Suppressor macrophage (primary cell): ENCODE data around the gene PRCC.
"Not testable (repeated sequence)": the region's sequence is repeated elsewhere in the genome, so short reads cannot be mapped to it uniquely, and the experiment has no call there.

Experiments used
- DNase-seq, 4 experiments: peaks; one replicate each; pipeline ENCODE4 v3.0.0-alpha.2; 2020 to 2022

PRCC gene

DNA sequence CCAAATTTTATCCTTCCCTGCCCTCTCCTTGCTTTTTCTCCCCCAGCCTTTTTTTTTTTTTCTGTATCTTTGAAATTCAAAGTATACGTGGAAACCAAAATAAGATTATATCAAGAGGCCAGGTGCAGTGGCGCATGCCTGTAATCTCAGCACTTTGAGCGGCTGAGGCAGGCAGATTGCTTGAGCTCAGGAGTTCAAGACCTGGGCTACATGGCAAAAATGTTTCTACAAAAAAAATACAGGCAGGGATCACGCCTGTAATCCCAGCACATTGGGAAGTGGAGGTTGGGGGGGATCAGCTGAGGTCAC is 6.6 kb upstream of the PRCC start:
- no peak for DNase-seq

DNA sequence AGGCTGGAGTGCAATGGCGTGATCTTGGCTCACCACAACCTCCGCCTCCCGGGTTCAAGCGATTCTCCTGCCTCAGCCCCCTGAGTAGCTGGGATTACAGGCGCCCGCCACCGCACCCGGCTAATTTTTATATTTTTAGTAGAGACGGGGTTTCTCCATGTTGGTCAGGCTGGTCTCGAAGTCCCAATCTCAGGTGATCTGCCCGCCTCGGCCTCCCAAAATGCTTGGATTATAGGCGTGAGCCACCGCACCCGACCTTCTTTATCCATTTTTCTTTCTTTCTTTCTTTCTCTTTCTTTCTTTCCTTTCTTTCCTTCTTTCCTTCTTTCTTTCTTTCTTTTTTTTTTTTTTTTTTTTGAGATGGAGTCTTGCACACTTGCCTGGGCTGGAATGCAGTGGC is 2.2 kb upstream of the PRCC start:
- not testable (repeated sequence) for DNase-seq

- peak in 3 of 4 experiments; percentile 47 to 68 (median 48) for DNase-seq
Measured at GRCh38 chr1:156765666-156766065, 1.7 kb upstream of the PRCC start.

DNA sequence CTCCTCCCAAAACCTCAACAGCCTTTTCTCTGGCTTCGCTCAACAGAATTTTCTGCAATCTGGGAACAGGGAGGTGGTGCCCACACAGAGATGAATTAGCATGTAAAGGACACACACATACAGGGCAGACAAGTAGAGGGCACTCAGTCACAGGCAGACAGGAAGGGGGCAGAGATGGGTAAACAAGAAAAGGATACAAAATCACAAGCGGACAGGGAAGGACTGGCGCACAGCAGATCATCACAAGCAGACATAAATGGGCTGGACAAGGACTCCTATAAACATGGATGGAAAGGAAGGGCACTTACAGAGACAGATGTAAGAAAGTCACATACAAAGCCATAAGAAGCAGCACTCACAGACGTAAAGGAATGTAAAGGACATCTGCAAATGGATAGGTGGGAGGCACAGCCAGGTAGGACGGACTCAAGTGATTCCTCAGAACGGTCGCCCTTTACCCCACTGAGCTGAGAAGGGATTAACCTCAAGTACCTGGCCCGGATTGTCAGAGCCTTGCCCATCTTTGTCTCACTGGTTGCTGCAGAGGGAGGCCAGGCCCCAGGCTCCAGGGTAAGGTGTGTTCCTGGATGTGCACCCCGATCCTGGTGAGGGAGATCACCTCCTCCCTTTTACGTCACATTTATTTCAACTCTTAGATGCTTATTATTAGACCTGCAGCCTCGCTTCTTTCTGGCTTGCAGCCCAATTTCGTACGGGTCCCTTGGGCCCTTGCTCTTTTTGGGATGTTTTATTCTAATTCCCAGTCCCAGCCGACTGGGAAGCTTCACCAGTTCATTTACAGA is 836 bp upstream of the PRCC start:
- DNase-seq = no peak

- peak; percentile 33 to 68 (median 42) for DNase-seq
Measured at GRCh38 chr1:156767879-156768604, 707 bp downstream of the PRCC start.

GRCh38 chr1:156768610-156769295 is 1.4 kb downstream of the PRCC start:
- peak in 1 of 4 experiments; percentile 22 for DNase-seq

DNA sequence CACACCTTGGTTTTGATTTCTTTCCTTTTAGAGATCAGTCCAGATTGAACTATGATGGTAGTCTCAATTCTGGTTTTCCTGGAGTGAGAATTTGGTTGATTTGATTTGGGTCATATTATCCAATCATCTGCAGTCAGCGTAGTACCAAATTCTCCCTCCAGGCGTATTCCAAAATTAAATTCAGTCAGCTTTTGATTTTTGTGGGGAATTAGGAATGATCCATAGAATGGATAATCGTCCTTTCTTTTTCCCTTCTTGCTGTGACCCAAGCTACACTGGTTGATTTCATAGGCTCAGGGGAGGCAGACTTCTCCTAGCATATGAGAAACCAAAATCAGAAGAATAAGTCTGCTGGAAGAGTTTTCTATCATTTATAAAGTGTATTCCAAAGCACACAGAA is 4.9 kb downstream of the PRCC start:
- no peak for DNase-seq

GRCh38 chr1:156772728-156773497 is 5.6 kb downstream of the PRCC start:
- no peak for DNase-seq

DNA sequence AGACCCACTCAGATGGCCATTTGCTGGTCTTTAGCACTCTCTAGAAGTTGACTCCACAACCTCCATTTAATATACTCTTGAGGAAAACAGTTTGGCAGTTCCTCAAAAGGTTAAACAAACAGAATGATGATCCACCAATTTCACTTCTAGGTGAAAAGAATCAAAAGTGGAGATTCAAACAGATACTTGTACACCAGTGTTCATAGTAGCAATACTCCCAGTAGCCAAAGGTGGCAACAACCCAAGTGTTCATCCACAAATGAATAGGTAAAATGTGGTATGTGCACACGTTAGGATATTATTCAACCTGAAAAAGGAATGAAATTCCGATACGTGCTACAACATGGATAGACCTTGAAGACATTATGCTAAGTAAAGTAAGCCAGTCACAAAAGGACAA is 6.3 kb downstream of the PRCC start:
- no peak for DNase-seq

GRCh38 chr1:156775799-156776198 is 8.5 kb downstream of the PRCC start:
- no peak for DNase-seq

DNA sequence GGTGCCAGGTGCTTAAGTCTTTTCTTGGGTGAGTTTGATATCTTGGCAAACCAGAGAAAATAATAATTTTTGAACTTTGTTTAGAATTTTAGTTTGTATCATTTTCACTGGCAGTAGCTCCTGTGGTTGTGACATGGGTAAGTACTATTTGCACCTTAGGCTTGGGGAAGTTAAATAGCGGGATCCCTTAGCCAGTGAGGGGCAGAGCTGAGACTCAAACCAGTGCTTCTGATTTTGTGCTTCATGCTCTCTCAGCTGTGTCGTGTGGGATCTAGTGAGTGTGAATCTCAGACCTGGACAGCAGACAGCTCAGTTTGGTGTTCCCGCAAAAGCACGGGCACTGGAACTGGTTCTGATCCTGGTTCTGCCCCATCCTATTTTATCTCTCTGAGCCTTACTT is 9.6 kb downstream of the PRCC start:
- DNase-seq = no peak

- no peak for DNase-seq
Measured at GRCh38 chr1:156777573-156777972, 10.2 kb downstream of the PRCC start.

DNA sequence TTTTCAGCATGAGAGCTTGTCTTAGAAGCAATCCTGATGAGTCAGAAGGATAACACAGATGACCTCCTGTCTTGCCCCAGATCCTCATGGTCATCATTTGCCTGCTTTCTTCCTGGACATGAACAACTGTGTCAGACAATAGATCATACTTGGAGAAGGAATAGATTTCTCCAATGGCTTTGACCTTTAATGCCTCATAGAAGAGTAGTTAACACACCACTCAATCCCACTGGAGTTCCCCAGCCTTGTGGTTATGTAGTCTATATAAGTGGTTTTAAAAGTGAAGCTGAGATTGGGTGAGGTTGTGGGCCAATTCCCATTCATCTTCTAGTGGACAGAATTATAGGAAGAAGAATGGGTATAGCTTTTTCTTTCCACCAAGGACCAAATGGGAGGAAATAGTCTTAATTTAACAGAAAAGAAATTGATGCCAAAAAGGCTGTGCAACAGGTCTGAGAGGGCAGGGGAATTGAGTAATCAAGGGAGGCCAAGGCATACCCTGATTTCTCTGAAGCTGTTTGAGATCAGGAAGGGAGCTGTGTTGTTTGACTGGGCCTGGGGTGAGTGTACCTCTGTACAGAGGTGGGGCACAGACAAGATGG is 14.4 kb downstream of the PRCC start:
- DNase-seq = peak; percentile 17 to 65 (median 29)

- no peak for DNase-seq
Measured at GRCh38 chr1:156785458-156785857, 18.1 kb downstream of the PRCC start.

GRCh38 chr1:156786640-156787039 is 19.3 kb downstream of the PRCC start:
- DNase-seq = no peak

DNA sequence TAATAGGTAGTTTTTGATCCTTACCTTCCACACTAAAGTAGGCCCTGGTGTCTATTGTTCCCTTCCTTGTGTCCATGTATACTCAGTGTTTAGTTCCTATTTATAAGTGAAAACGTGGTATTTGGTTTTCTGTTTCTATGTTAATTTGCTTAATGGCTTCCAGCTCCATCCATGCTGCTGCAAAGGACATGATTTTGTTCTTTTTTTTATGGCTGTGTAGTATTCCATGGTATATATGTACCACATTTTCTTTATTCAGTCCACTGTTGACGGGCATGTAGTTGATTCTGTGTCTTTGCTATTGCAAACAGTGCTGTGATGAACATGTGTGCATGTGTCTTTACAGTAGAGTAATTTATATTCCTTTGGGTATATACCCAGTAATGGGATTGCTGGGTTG is 20.8 kb downstream of the PRCC start:
- DNase-seq = no peak

- no peak for DNase-seq
Measured at GRCh38 chr1:156789621-156790318, 22.4 kb downstream of the PRCC start.

DNA sequence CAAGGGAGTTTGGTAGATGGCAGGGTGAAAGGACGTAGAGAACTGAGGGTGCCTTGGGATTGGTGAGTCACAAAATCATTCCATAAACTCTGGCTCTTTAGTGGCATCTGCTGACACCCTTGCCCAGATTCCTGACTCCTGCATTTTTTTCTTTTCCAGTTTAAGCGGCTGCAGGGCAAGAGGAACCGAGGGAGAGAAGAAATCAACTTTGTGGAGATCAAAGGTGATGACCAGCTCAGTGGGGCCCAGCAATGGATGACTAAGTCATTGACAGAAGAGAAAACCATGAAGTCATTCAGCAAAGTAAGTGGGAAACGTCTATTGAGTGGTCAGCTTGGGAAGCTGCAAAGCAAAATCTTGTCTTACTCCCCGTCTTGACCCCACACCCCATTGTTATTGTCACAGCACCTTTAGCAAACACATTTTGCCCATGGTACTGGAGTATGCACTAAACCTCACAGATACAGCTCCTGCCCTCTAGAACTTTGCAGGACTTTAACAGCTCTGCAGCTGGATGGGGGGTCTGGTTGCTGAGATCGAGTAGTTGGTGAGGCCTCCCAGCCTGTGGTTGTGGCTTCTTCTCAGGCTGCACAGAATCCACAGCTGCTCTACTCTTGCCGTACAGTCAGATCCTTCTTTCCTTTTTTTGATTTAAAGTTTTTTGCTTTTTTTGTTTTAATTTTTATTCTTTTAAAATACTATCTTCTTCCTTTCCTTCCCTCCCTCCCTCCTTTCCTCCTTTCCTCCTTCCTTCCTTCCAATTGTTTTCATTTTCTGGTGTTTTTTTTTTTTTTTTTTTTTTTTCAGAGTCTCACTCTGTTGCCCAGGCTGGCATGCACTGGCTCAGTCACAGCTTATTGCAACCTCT is 27.4 kb downstream of the PRCC start:
- DNase-seq = no peak

- DNase-seq = no peak
Measured at GRCh38 chr1:156795374-156795733, 28.0 kb downstream of the PRCC start.

- no peak for DNase-seq
Measured at GRCh38 chr1:156795787-156796186, 28.5 kb downstream of the PRCC start.
